HEK293 (cell line): ENCODE data around the gene NECTIN1.
A peak's percentile ranks its signal among the peaks of the same experiment; 100 is the strongest.

Source experiments
- ATF2 ChIP-seq: fragments of 450-650 bp; formaldehyde crosslinking; IDR thresholded peaks from 2 replicates; pipeline ENCODE4 v1.5.1; 2016; ENCODE audit warnings: missing biosample characterization, missing genetic modification characterization, low read depth
- HOXC10 ChIP-seq: sonication (generic); formaldehyde crosslinking; IDR thresholded peaks from 2 replicates; pipeline ENCODE4 v1.8.1; 2023; ENCODE audit warnings: mild to moderate bottlenecking, missing genetic modification reagents
- KLF1 ChIP-seq: fragments of 450-650 bp; formaldehyde crosslinking; IDR thresholded peaks from 2 replicates; pipeline ENCODE4 v1.5.1; 2016; ENCODE audit warnings: missing biosample characterization, missing genetic modification characterization
- PATZ1 ChIP-seq: fragments of 450-650 bp; formaldehyde crosslinking; IDR thresholded peaks from 2 replicates; pipeline ENCODE4 v1.5.1; 2016; ENCODE audit warnings: missing biosample characterization, missing genetic modification characterization
- PRDM2 ChIP-seq: fragments of 450-650 bp; formaldehyde crosslinking; IDR thresholded peaks from 2 replicates; pipeline ENCODE4 v1.5.1; 2016; ENCODE audit warnings: missing biosample characterization, missing genetic modification characterization, borderline replicate concordance
- REST ChIP-seq: fragments of 450-650 bp; formaldehyde crosslinking; IDR thresholded peaks from 2 replicates; pipeline ENCODE4 v1.5.1; 2016; ENCODE audit warnings: missing biosample characterization, missing genetic modification characterization
- SCRT1 ChIP-seq: fragments of 450-650 bp; formaldehyde crosslinking; IDR thresholded peaks from 2 replicates; pipeline ENCODE4 v1.5.1; 2016; ENCODE audit warnings: missing biosample characterization, missing genetic modification characterization, borderline replicate concordance
- WT1 ChIP-seq: fragments of 450-650 bp; formaldehyde crosslinking; IDR thresholded peaks from 2 replicates; pipeline ENCODE4 v1.5.1; 2016; ENCODE audit warnings: missing biosample characterization, missing genetic modification characterization
- ZFP41 ChIP-seq: fragments of 450-650 bp; formaldehyde crosslinking; IDR thresholded peaks from 2 replicates; pipeline ENCODE4 v1.5.1; 2016; ENCODE audit warnings: missing biosample characterization, missing genetic modification characterization, borderline replicate concordance
- ZNF133 ChIP-seq: fragments of 450-650 bp; formaldehyde crosslinking; IDR thresholded peaks from 2 replicates; pipeline ENCODE4 v1.5.1; 2016; ENCODE audit warnings: missing biosample characterization, missing genetic modification characterization
- ZNF211 ChIP-seq: fragments of 450-650 bp; formaldehyde crosslinking; IDR thresholded peaks from 2 replicates; pipeline ENCODE4 v1.5.1; 2016; ENCODE audit warnings: low read depth, missing biosample characterization, missing genetic modification characterization
- ZNF24 ChIP-seq: fragments of 450-650 bp; formaldehyde crosslinking; IDR thresholded peaks from 2 replicates; pipeline ENCODE4 v1.5.1; 2016; ENCODE audit warnings: missing biosample characterization, missing genetic modification characterization
- ZNF280C ChIP-seq: fragments of 450-650 bp; formaldehyde crosslinking; IDR thresholded peaks from 2 replicates; pipeline ENCODE4 v1.5.1; 2016; ENCODE audit warnings: missing biosample characterization, missing genetic modification characterization
- ZNF302 ChIP-seq: fragments of 450-650 bp; formaldehyde crosslinking; IDR thresholded peaks from 2 replicates; pipeline ENCODE4 v1.5.1; 2016; ENCODE audit warnings: missing biosample characterization, missing genetic modification characterization, low read depth
- ZNF350 ChIP-seq: fragments of 450-650 bp; formaldehyde crosslinking; IDR thresholded peaks from 2 replicates; pipeline ENCODE4 v1.5.0; 2017; ENCODE audit warnings: missing biosample characterization, mild to moderate bottlenecking, missing genetic modification characterization
- ZNF510 ChIP-seq: fragments of 450-650 bp; formaldehyde crosslinking; IDR thresholded peaks from 2 replicates; pipeline ENCODE4 v1.5.1; 2018; ENCODE audit warnings: mild to moderate bottlenecking, missing genetic modification characterization, missing biosample characterization; ENCODE audit not compliant: insufficient replicate concordance
- ZNF548 ChIP-seq: fragments of 450-650 bp; formaldehyde crosslinking; IDR thresholded peaks from 2 replicates; pipeline ENCODE4 v1.5.1; 2016; ENCODE audit warnings: missing biosample characterization, missing genetic modification characterization
- ZNF558 ChIP-seq: fragments of 450-650 bp; formaldehyde crosslinking; IDR thresholded peaks from 2 replicates; pipeline ENCODE4 v1.5.1; 2016; ENCODE audit warnings: missing biosample characterization, missing genetic modification characterization
- ZNF600 ChIP-seq: fragments of 450-650 bp; formaldehyde crosslinking; IDR thresholded peaks from 2 replicates; pipeline ENCODE4 v1.5.1; 2016; ENCODE audit warnings: missing biosample characterization, missing genetic modification characterization
- ZNF629 ChIP-seq: fragments of 450-650 bp; formaldehyde crosslinking; IDR thresholded peaks from 2 replicates; pipeline ENCODE4 v1.5.1; 2017; ENCODE audit warnings: missing biosample characterization, missing genetic modification characterization
- ZNF843 ChIP-seq: fragments of 450-650 bp; formaldehyde crosslinking; IDR thresholded peaks from 2 replicates; pipeline ENCODE4 v1.5.1; 2016; ENCODE audit warnings: missing biosample characterization, missing genetic modification characterization
- ZSCAN4 ChIP-seq: fragments of 450-650 bp; formaldehyde crosslinking; IDR thresholded peaks from 2 replicates; pipeline ENCODE4 v1.5.1; 2017; ENCODE audit warnings: missing biosample characterization, missing genetic modification characterization

Gene NECTIN1

GRCh38 chr11:119727523-119728151 lies 1.4 kb downstream of the NECTIN1 start (continued):
- TF ChIP-seq PRDM2 (tag by site-specific recombination) (no peak), ZNF211 (tag by site-specific recombination) (no peak), ZNF510 (no peak), PATZ1 (tag by site-specific recombination) (peak; percentile 45), ATF2 (tag by site-specific recombination) (no peak), KLF1 (tag by site-specific recombination) (no peak), ZNF600 (tag by site-specific recombination) (no peak), HOXC10 (no peak), ZNF280C (tag by site-specific recombination) (no peak), SCRT1 (no peak), REST (tag by site-specific recombination) (no peak), ZNF629 (tag by site-specific recombination) (no peak), ZNF843 (tag by site-specific recombination) (no peak), ZNF548 (tag by site-specific recombination) (no peak), ZNF24 (no peak), ZNF350 (tag by site-specific recombination) (no peak), ZSCAN4 (no peak), WT1 (no peak), ZNF302 (tag by site-specific recombination) (no peak), ZNF558 (tag by site-specific recombination) (no peak), ZFP41 (tag by site-specific recombination) (no peak), ZNF133 (tag by site-specific recombination) (no peak)
